Loucy (cell line): ENCODE measurements around the gene PLXNA2.

Experiments
- H2AFZ ChIP-seq: fragments of 200-600 bp; sonication (generic); 2 replicates; pipeline ENCODE4 v1.6.0; 2016; ENCODE audit warnings: antibody characterized with exemption, mild to moderate bottlenecking, low read length, moderate library complexity
- H3F3A ChIP-seq: fragments of 200-600 bp; 2 replicates; pipeline ENCODE4 v1.6.0; 2016; ENCODE audit warnings: antibody characterized with exemption, low read depth, mild to moderate bottlenecking
- H3K27me3 ChIP-seq: fragments of 200-600 bp; sonication (generic); 2 replicates; pipeline ENCODE4 v1.6.1; 2014; ENCODE audit warnings: low read length, mild to moderate bottlenecking; ENCODE audit not compliant: insufficient read depth, poor library complexity, severe bottlenecking
- H3K36me3 ChIP-seq: fragments of 200-600 bp; sonication (generic); 2 replicates; pipeline ENCODE4 v1.6.1; 2016; ENCODE audit warnings: low read length; ENCODE audit not compliant: insufficient read depth
- H3K4me1 ChIP-seq: fragments of 200-600 bp; sonication (generic); 2 replicates; pipeline ENCODE4 v1.5.1; 2014; ENCODE audit warnings: low read length, mild to moderate bottlenecking; ENCODE audit not compliant: insufficient read depth, poor library complexity, severe bottlenecking
- H3K4me2 ChIP-seq: fragments of 200-600 bp; sonication (generic); 2 replicates; pipeline ENCODE4 v1.6.0; 2014; ENCODE audit warnings: antibody characterized with exemption, low read length, low read depth, mild to moderate bottlenecking; ENCODE audit not compliant: poor library complexity, severe bottlenecking
- H3K4me3 ChIP-seq: fragments of 200-600 bp; sonication (generic); 2 replicates; pipeline ENCODE4 v1.5.1; 2014; ENCODE audit warnings: low read length, mild to moderate bottlenecking, mixed read lengths; ENCODE audit not compliant: poor library complexity, severe bottlenecking
- H3K79me2 ChIP-seq: fragments of 200-600 bp; sonication (generic); 2 replicates; pipeline ENCODE4 v1.6.1; 2014; ENCODE audit warnings: low read length; ENCODE audit not compliant: insufficient read depth
- H3K9ac ChIP-seq: fragments of 200-600 bp; sonication (generic); 2 replicates; pipeline ENCODE4 v1.6.0; 2014; ENCODE audit warnings: mild to moderate bottlenecking, low read depth, low read length, moderate library complexity; ENCODE audit not compliant: poor library complexity, severe bottlenecking
- H3K9me2 ChIP-seq: fragments of 200-600 bp; sonication (generic); replicated peaks from 2 replicates; pipeline ENCODE4 v1.6.1; 2016; ENCODE audit warnings: low read depth, low read length, mixed read lengths
- H3K9me3 ChIP-seq: fragments of 200-600 bp; sonication (generic); 2 replicates; pipeline ENCODE4 v1.6.1; 2014; ENCODE audit warnings: mild to moderate bottlenecking, antibody characterized with exemption, low read length, low read depth; ENCODE audit not compliant: insufficient read depth
- H4K20me1 ChIP-seq: fragments of 200-600 bp; sonication (generic); 2 replicates; pipeline ENCODE4 v1.6.0; 2014; ENCODE audit warnings: antibody characterized with exemption, low read length, mild to moderate bottlenecking; ENCODE audit not compliant: insufficient read depth, poor library complexity, severe bottlenecking
- EZH2phosphoT487 ChIP-seq: fragments of 200-600 bp; IDR thresholded peaks from 2 replicates; pipeline ENCODE4 v1.6.1; 2018; ENCODE audit warnings: antibody characterized with exemption, mild to moderate bottlenecking, moderate library complexity, borderline replicate concordance
- TF ChIP-seq, protein P1 (sequence below): fragments of 200-600 bp; sonication (generic); conservative IDR thresholded peaks from 2 replicates; pipeline ENCODE4 v1.5.1; 2014; ENCODE audit warnings: mild to moderate bottlenecking, antibody characterized with exemption, low read length

The PLXNA2 gene

GRCh38 chr1:208134491-208134890, 109.7 kb downstream of the PLXNA2 start:
- H3K9me3 ChIP-seq = no peaks in the 10 kb centered on the region
- H3K9me2 ChIP-seq = no peaks in the 10 kb centered on the region
- H3F3A ChIP-seq = no peaks in the 10 kb centered on the region
- no peaks in the 10 kb centered on the region for H4K20me1 ChIP-seq
- H3K4me2 ChIP-seq = no peak overlapping the region
- no peaks in the 10 kb centered on the region for H3K27me3 ChIP-seq
- H3K4me3 ChIP-seq = no peak overlapping the region
- TF ChIP-seq EZH2phosphoT487 = no peak
- TF ChIP-seq, protein P1, sequence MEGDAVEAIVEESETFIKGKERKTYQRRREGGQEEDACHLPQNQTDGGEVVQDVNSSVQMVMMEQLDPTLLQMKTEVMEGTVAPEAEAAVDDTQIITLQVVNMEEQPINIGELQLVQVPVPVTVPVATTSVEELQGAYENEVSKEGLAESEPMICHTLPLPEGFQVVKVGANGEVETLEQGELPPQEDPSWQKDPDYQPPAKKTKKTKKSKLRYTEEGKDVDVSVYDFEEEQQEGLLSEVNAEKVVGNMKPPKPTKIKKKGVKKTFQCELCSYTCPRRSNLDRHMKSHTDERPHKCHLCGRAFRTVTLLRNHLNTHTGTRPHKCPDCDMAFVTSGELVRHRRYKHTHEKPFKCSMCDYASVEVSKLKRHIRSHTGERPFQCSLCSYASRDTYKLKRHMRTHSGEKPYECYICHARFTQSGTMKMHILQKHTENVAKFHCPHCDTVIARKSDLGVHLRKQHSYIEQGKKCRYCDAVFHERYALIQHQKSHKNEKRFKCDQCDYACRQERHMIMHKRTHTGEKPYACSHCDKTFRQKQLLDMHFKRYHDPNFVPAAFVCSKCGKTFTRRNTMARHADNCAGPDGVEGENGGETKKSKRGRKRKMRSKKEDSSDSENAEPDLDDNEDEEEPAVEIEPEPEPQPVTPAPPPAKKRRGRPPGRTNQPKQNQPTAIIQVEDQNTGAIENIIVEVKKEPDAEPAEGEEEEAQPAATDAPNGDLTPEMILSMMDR = no peak
- H3K9ac ChIP-seq = no peak overlapping the region
- H3K36me3 ChIP-seq = no peaks in the 10 kb centered on the region
- no peaks in the 10 kb centered on the region for H3K4me1 ChIP-seq
- no peak overlapping the region for H2AFZ ChIP-seq
- H3K79me2 ChIP-seq = no peaks in the 10 kb centered on the region

GRCh38 chr1:208133355-208133754, 110.8 kb downstream of the PLXNA2 start:
- no peaks in the 10 kb centered on the region for H3K4me1 ChIP-seq
- H3K9ac ChIP-seq = no peak overlapping the region
- H3K9me2 ChIP-seq = no peaks in the 10 kb centered on the region
- H3K36me3 ChIP-seq = no peaks in the 10 kb centered on the region
- no peak for TF ChIP-seq EZH2phosphoT487
- TF ChIP-seq, protein P1 = no peak
- H3K4me2 ChIP-seq = no peak overlapping the region
- H2AFZ ChIP-seq = no peak overlapping the region
- no peaks in the 10 kb centered on the region for H4K20me1 ChIP-seq
- H3F3A ChIP-seq = no peaks in the 10 kb centered on the region
- no peaks in the 10 kb centered on the region for H3K79me2 ChIP-seq
- no peaks in the 10 kb centered on the region for H3K27me3 ChIP-seq
- H3K4me3 ChIP-seq = no peak overlapping the region
- H3K9me3 ChIP-seq = no peaks in the 10 kb centered on the region

DNA sequence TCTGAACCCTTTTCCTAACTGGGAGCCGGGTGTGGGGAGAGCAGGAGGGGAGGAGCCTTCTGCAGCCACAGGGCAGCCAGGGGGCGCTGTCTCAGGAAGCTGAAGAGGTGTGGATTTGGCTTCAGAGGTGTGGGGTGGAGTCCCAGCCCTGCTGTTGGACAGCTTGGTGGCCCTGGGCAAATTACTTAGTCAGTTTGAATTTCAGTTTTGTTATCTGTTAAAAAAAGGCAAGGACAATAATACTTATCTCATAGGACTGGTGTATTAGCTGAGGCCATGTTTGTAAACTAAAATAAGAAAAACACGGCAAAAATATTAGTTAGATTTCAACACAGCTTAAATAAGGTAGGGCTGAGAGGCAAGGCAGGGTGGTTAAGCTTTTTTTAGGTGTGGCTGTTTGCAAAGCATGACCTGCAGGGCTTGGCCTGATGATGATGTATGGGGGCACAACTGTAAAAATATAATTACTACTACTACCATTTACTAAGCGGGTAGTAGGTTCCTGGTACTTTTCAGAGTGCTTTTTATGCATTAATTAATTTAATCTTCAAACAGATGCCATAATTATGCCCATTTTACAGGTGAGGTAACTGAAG, 111.8 kb downstream of the PLXNA2 start:
- Histone ChIP-seq H3K79me2 (no peaks in the 10 kb centered on the region), H3K9me3 (no peaks in the 10 kb centered on the region), H3K4me3 (peak overlapping the region; percentile 59), H4K20me1 (no peaks in the 10 kb centered on the region), H2AFZ (peak overlapping the region; percentile 88), H3K9ac (peak overlapping the region; percentile 28), H3K36me3 (no peaks in the 10 kb centered on the region), H3K27me3 (no peaks in the 10 kb centered on the region), H3K4me1 (no peaks in the 10 kb centered on the region), H3K9me2 (no peaks in the 10 kb centered on the region), H3K4me2 (peak overlapping the region; percentile 65), H3F3A (no peaks in the 10 kb centered on the region)
- TF ChIP-seq, protein P1 = peak; percentile 97
- no peak for TF ChIP-seq EZH2phosphoT487
